GM19463 (cell line): ENCODE results near the gene SNRPB.
A peak's percentile ranks its signal among the peaks of the same experiment; 100 is the strongest.

Experiments
- ATAC-seq: cut with Tn5 transposase; IDR thresholded peaks from one replicate; pipeline ENCODE4 v1.9.1; 2021; ENCODE audit warnings: mild to moderate bottlenecking, moderate library complexity; ENCODE audit not compliant: unreplicated experiment

The SNRPB gene

DNA sequence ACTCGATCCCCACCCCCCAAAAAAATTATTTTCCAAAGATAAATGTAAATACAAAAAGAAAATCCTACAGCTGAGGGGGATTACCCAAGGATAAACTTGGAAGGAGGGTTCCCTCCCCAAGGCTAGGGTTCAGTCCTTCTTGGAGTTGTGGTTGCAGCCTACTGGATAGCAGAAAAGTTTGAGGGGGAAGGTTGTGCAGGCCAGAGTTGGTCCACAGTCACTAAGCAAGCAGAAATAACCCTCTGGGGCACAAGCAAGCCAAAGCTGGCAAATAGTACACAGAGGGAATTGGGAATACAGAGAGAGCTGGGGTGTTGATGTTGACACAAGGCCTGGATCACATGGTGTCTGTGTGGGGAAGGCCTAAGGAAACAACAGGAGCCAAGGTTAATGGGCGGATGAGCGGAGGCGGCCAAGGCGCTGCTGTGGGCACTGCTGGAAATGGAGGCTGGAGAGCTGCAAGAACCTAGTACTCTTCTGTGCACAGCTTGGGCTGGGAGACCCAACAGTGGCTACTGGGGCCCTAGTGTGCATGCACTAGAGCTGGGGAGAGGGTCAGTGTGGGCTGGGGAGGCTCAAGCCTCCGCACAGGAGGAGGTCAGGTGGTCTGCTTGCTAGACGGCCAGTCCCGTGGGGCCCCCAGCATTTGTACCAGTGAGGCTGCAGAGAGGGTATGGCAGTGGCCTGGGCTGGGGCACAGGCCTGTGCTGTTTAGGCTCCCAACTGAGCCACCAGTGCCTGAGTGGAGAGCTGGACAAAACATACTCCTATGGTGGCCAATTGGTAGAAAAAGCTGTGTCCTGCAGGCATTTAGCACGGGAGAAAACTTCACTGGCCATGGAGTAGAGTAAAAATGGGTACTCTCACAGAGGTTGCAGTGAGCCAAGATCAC, 5.5 kb upstream of the SNRPB start:
- no peak for ATAC-seq

DNA sequence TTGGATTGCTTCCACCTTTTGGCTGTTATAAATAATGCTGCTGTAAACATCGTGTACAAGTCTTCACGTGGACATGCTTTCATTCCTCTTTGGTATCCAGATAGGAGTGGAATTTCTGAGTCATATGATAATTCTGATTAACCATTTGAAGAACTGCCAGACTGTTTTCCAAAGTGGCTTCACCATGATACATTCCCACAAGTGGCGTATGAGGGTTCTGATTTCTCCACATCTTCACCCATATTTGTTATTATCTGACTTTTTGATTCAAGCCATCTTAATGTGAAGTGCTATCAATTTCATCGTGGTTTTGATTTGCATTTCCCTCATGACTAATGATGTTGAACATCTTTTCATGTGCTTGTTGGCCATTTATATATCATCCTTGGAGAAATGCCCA, 2.9 kb upstream of the SNRPB start:
- ATAC-seq = no peak

DNA sequence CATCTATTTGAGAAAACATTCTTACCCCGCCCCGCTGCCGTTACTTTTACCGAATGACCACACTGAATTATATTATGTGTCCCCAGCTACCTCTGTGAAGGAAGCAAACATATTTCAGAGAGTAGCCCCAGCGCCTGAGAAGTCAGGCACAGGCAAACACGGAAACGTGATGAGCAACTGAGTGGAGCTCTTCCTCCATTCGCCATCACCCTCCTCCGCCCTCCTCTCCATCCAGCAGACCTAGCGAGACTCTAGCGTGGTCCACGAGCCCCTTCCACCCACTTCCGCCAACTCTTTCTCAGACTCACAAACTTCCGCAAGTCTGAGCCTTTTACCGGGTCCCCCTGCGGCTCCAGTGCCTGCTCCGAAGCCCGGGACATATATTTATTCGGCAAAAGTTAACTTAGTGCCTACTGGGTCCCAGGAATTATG, 582 bp downstream of the SNRPB start:
- peak; percentile 21 for ATAC-seq

DNA sequence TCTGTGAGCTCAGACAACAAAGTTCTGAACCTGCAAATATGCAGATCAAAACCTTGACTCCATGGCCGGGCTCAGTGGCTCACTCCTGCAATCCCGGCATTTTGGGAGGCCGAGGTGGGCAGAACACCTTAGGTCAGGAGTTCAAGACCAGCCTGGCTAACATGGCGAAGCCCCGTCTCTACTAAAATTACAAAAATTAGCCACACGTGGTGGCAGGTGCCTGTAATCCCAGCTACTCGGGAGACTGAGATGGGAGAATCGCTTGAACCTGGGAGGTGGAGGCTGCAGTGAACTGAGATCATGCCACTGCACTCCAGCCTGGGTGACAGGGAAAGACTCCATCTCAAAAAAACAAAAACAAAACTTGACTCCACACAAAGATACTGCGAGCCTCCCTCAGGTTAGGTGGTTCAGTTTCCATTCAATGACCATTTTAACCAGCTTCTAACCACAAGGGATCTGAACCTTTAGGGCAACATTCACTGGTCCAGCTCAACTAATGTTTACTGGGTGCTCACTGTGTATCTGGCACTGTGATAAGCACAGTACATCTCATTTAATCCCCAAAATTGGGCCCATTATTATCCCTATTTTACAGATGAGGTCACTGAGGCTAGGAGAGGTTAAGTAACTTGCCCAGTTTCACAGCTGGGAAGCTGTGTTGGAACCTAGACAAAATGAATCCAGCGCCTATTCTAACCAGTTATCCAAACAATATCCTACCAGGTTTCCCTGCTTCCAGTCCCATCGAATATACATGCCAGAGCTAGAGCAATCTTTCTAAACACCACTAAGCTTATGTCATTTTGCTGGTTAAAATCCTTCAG, 1.8 kb downstream of the SNRPB start:
- no peak for ATAC-seq

DNA sequence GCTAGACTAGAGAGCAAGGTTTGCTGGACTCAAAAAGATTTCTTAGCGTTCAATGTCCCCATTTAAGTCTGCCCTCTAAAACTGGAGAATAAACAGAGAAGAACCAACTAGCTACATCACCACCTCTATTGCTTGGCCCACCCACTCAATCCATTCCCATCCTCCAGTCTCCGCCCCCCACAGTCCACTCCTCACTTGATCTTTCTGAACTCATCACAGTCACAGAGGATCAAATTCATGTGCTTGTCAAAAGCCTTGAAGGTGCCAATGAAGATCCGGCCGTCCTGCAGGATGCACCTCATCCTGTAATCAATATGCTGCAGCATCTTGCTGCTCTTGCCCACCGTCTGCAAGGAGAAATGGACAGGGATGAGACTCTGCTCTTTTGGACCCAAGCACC, 3.2 kb downstream of the SNRPB start:
- no peak for ATAC-seq

DNA sequence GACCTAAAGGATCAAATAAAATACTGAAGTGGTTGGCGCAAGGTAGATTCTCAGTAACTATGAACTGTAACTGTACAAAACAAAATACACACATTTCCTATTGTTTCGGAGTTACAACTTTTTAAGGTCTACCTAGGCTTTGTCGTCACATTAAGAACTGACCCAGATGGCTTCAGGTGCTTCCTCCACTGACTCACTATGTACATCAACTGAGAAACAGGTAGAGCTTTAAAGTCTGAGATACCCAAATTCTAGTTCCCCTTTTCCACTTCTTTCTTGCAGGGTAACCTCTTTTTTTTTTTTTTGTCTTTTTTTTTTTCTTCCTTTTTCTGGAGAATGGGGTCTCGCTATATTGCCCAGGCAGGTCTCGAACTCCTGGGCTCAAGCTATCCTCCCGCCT, 5.5 kb downstream of the SNRPB start:
- no peak for ATAC-seq

DNA sequence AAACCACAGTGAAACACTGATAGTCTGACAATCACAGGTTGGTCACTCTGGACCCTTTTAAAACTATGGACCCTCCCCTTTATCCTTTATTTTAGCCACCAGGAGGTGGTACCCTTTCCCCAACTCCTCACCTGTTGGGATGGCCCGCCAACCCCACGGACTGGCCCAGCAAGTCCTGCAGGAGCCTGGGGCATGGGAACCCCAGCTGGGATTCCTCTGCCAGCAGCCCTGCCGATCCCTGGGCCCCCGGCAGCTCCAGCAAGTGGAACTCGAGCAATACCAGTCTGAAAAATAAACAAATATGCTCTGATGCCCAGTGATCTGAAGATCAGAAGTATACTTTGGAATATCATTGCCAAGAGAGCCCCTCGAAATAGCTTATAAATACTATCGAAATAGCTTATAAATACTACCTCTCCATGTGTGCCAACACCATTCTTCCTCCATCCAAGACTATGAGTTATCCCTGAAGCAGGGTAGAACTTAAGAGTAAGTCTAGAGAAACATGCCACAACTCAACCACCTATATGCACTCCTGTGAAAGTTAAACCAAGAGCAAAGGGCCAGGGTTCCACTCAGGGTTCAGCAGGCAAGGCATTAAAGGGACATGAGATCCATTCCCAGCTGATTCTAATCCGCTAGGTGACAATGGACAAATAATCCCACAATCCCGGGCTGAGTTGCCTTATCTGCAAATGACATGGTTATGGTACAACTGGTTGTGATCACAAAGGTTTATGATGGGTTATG, 6.8 kb downstream of the SNRPB start:
- ATAC-seq = no peak

DNA sequence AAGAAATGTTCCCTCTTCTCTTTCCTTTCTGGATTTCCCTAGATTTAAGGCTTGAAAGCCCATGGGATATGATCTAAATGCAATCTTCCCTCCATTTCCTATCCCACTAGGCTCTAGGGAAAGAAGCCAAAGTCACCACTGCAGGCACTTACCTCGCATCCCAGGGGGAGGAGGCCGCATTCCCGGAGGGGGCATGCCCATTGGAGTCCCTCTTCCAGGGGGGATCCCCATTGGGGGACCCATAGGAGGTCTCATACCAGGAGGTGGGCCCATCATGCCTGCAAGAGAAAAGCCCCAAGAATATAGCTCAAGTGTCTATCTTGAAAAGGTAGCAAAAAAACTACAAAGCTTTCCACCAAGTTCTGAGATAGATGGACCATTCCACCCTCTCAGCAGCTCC, 8.1 kb downstream of the SNRPB start:
- no peak for ATAC-seq

DNA sequence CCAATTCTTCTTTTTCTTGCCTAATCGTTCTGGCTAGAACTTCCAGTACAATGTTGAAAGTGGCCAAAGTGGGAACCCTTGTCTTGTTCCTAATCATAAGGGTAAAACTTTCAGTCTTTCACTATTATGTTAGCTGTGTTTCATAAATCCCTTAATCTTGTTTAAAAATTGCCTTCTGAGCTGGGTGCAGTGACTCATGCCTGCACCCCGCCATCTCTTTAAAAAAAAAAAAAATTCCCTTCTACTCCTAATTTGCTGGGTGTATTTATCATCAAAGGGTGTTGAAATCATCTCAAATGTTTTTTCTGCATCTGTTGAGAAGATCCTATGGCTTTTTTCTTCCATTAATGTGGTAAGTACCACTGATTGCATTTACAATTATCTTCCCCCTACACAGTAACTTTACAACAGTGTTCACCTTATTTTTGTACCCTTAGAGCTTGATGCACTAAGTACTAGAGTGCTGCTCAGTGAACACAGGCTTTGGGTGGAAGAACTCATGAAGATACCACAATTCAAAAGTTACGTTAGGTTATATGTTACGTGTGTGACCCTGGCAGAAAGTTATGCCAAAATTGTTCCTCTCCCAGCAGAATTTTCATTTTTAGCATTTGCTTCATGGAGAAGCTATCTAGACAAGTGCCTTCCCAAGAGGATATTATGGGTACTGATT, 9.7 kb downstream of the SNRPB start:
- no peak for ATAC-seq

DNA sequence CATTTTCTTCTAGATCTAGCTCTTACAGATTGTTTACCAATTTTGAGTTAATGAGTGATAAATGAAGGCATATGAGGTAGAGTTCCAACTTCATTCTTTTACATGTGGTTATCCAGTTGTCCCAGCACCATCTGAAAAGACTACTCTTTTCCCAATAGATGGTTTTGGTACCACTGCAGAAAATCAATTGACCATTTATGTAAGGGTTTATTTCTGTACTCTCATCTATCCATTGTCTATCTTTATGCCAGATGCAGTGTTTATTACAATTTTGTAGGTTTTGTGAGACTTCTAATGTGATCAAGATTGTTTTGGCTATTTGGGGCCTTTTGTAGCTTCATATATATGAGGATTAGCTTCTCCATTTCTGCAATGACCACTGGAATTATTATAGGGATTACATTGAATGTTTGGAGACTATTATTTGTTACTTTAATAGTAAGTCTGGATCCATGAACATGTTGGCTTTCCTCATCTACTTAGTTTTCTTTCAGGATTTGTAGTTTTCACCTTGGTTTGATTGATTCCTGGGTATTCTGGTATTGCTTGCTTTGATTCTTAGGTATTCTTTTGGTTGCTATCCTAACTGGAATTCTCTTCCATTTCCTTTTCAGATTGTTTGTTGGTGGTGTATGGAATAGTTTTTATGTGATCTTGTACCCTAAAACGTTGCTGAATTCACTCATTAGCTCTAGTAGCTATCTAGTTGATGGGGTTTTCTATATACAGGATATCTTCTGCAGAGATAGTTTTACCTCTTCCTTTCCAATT, 10.4 kb downstream of the SNRPB start:
- no peak for ATAC-seq

DNA sequence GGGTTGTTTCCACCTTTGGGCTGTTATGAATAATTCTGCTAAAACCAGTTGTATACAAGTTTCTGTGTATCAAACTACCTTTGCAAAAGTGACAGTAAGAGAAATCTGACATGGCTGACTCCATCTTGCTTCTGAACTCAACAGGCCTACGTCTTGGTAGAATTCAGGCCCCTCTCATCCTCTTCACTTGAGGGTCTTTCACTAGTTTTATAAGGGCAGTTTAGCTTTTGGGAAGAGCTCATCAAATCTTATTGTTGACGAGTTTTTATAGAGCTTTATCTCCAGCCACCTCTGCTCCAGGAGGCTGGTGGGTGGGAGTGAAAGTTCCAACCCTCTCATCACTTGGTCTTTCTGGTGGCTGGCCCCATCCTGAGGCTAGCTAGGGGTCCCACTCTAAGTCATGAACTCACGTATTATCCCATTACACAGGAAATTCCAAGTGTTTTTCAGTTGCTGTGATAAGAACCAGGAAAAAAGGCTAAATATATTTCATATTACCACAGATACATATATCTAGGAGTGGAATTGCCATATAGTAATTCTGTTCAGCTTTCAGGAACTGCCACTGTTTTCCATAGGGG, 11.6 kb downstream of the SNRPB start:
- ATAC-seq = no peak

DNA sequence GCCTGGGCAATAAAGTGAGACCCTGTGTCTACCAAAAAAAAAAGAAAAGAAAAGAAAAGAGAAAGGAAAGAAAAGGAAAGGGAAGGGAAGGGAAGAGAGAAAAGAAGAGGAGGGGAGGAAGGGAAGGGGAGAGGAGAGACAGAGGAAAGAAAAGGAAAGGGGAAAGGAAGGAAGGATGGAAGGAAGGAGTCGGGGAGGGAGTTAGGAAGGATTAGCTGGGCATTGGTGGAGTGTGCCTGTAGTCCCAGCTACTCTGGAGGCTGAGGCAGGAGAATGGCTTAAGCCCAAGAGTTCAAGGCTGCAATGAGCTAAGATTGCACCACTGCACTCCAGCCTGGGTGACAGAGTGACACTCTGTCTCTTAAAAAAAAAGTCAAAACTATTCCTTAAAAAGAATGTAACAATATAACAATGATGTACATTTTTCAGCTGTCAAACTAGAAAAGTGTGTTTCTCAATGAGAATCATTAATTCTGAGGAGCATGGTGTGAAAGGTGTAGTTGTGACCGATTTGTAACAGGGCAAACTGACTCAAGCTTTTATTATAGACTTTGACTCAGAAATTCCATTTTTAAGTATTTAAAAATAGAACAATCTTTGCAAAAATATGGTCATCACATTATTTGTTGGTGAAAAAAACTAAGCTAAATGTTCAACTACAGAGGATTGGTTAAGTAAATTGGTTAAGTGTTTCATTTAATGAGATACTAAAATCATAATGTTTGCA, 14.7 kb downstream of the SNRPB start:
- no peak for ATAC-seq

DNA sequence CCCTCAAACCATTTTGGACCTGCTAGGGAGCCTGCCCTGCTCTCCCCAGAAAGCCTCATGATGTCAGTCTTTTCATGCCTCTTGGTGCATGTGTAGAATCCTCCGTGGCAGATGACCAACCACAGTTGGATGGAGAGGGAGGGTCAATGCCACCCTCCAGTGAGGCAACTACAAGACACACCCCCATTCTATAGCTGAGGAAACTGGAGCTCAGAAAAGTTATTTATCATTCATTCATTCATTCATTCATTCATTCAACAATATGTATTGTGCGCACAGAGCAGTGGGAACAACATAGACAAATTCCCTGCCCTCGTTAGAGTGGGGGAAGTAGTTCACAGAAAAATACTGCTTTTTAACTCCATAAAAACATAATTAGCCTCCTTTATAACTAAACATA, 16.8 kb downstream of the SNRPB start:
- no peak for ATAC-seq

DNA sequence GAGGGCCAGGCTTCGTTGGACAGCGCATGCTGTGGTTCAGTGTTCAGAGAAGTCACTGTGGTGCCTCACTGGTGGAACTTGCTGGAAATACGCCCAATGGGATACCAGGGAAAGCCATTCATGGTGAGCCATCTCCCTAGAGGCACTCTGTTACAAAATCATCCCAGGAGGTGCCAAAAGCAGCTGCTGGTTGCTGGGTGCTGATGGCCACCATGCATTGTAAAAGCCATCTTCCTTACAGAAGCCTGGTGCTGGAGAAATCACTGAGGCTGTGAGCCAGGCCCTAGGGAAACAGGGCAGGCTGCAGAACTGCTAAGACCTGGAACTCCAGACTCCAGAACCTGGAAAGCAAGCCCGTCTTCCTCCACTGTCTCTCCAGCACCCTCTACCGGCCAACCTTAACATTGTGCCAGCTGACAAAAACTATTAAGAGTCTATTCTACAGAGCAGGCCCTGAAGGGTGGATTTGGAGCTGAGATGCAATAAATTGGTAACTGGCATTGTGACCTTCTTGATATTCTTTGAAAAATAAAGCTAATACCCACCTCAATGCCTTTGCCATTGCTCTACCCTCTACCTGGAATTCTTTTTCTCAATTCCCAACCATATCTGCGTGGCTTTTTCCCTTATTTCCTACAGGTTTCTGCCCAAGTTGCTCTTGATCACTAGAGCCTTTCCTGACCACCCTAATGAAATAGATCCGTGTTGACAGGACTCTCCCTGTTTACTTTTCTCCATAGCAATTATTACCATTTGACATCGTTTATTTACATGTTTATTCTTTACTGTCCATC, 18.5 kb downstream of the SNRPB start:
- ATAC-seq = no peak

DNA sequence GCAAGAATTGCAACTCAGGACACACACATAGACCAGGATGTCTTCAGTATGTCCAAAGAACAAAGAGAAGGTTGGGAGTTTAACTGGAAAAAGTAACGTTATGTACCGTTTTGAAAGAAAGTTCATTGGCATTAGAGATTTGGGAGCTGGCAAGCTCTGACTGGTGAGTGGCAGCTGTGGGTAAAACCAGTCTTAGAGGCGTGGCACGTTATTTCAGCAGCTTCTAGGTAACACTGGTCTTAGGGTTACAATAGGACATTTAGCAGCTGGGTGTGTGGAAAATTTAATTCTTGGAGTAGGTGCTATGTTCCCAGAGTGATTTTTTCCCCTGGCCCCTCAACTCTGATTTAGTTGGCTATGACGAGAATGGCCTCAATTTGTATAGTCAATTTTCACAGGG, 19.2 kb downstream of the SNRPB start:
- ATAC-seq = no peak

DNA sequence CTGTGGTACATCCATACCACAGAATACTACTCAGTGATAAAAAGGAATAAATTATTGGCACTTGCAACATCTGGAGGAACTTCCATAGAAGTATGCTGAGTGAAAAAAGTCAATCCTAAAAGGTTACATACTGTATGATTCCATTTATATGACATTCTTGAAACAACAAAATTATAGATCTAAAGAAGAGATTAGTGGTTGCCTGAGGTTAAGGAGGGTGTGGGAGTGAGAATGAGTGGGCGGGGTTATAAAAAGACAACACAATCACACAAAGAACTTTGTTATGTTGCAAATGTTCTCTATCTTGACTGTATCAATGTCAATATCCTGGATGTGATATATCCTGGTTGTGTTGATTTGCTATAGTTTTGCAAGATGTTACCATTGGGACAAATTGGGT, 21.2 kb downstream of the SNRPB start:
- ATAC-seq = no peak

DNA sequence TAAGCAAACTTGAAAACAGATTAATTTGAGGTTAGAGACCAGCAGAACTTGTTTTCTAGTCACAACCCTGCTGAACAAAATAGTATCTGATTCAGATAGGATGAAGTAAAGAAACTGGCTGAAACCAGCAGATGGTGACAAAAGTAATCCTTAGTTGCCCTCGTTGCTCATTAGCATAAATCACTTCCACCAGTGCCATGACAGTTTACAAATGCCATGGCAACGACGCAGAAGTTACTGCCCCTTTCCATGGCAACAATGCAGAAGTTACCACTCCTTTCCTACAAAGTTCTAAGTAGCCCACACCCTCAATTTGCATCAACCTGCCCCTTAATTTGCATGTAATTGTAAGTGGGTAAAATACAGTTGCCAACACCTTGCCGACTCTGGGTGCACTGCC, 23.7 kb downstream of the SNRPB start:
- no peak for ATAC-seq

DNA sequence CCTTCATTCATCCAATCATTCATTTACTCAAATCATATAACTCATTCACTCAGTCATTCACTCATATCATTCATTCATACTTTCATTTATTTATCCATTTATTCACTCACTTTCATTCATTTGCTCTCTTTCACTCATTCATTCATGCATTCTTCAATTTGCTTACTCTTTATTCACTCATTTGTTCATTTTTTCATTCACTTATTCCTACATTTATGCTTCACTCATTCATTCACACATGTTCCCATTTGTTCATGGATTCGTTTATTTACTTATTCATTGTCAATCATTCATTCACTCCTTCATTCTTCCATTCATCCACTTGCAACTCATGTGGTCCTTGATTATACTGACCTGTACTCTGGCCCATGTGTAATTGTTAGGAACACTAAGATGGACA, 39.4 kb downstream of the SNRPB start:
- ATAC-seq = no peak
